Liver (tissue), 9 donors: Measurements from ENCODE around the gene CAPRIN2. TPM values are rescaled to one million over a fixed set of nuclear protein-coding genes. Genes with fewer than 3 reads are reported as not detected.

Experiments
- DNase-seq: peaks from one replicate; pipeline ENCODE4 v3.0.0-alpha.2; 2017; ENCODE audit warnings: low spot score
- H3K27ac ChIP-seq, 2 donors: one replicate each; pipeline ENCODE4 v1.7.0; 2013; ENCODE audit warnings: inconsistent platforms in 2 of 2, low read length in 2 of 2, control low read depth in 1 of 2, low read depth in 1 of 2, mild to moderate bottlenecking in 1 of 2
- H3K27me3 ChIP-seq, 4 donors: one replicate each; pipeline versions ENCODE4 v1.6.1 to v1.7.0; 2013; ENCODE audit warnings: low read length in 3 of 4, inconsistent platforms in 1 of 4, mild to moderate bottlenecking in 1 of 4, moderate library complexity in 1 of 4; ENCODE audit not compliant: control insufficient read depth in 4 of 4, insufficient read depth in 4 of 4
- H3K36me3 ChIP-seq, 4 donors: one replicate each; pipeline versions ENCODE4 v1.6.1 to v1.7.0; 2013; ENCODE audit warnings: low read length in 3 of 4, mild to moderate bottlenecking in 3 of 4, low read depth in 1 of 4, moderate library complexity in 1 of 4; ENCODE audit not compliant: control insufficient read depth in 4 of 4, insufficient read depth in 3 of 4
- H3K4me1 ChIP-seq, 4 donors: one replicate each; pipeline versions ENCODE4 v1.6.1 to v1.7.0; 2013; ENCODE audit warnings: low read length in 3 of 4, mild to moderate bottlenecking in 3 of 4, moderate library complexity in 1 of 4; ENCODE audit not compliant: control insufficient read depth in 4 of 4, insufficient read depth in 4 of 4
- H3K4me3 ChIP-seq, 3 donors: one replicate each; pipeline versions ENCODE4 v1.6.1 to v1.7.0; 2013; ENCODE audit warnings: low read length in 3 of 3, control low read depth in 1 of 3, low read depth in 1 of 3, mild to moderate bottlenecking in 1 of 3
- H3K9ac ChIP-seq, 2 donors: one replicate each; pipeline ENCODE4 v1.7.0; 2013; ENCODE audit warnings: low read length in 2 of 2, mild to moderate bottlenecking in 2 of 2, moderate library complexity in 2 of 2, control low read depth in 1 of 2, low read depth in 1 of 2
- H3K9me3 ChIP-seq, 4 donors: one replicate each; pipeline versions ENCODE4 v1.6.1 to v1.7.0; 2013; ENCODE audit warnings: low read length in 3 of 4; ENCODE audit not compliant: control insufficient read depth in 4 of 4
- EGR1 ChIP-seq, 2 donors: IDR thresholded peaks; 2 replicates each; pipeline ENCODE4 v1.6.1; 2016 to 2018; ENCODE audit warnings: antibody characterized with exemption in 2 of 2, low read depth in 2 of 2
- FOXA1 ChIP-seq: IDR thresholded peaks from 2 replicates; pipeline ENCODE4 v1.6.1; 2016; ENCODE audit warnings: antibody characterized with exemption
- FOXA2 ChIP-seq: IDR thresholded peaks from 2 replicates; pipeline ENCODE4 v1.6.1; 2016; ENCODE audit warnings: antibody characterized with exemption
- GABPA ChIP-seq, 2 donors: IDR thresholded peaks in 1 of 2; conservative IDR thresholded peaks in 1 of 2; 2 replicates each; pipeline ENCODE4 v1.6.1; 2016; ENCODE audit warnings: antibody characterized with exemption in 2 of 2, mild to moderate bottlenecking in 1 of 2, moderate library complexity in 1 of 2
- HNF4A ChIP-seq, 2 donors: conservative IDR thresholded peaks; 2 replicates each; pipeline ENCODE4 v1.6.1; 2016; ENCODE audit warnings: antibody characterized with exemption in 2 of 2, mild to moderate bottlenecking in 2 of 2
- HNF4G ChIP-seq: IDR thresholded peaks from 2 replicates; pipeline ENCODE4 v1.6.1; 2016; ENCODE audit warnings: antibody characterized with exemption
- NR2F2 ChIP-seq: IDR thresholded peaks from 2 replicates; pipeline ENCODE4 v1.6.1; 2016; ENCODE audit warnings: antibody characterized with exemption
- RAD21 ChIP-seq, 2 donors: IDR thresholded peaks; 2 replicates each; pipeline ENCODE4 v1.6.1; 2016; ENCODE audit warnings: antibody characterized with exemption in 2 of 2, mild to moderate bottlenecking in 2 of 2
- RXRA ChIP-seq, 2 donors: IDR thresholded peaks; 2 replicates each; pipeline ENCODE4 v1.6.1; 2017 to 2018; ENCODE audit warnings: antibody characterized with exemption in 2 of 2, mild to moderate bottlenecking in 1 of 2
- TAF1 ChIP-seq: conservative IDR thresholded peaks from 2 replicates; pipeline ENCODE4 v1.6.1; 2016; ENCODE audit warnings: antibody characterized with exemption, mild to moderate bottlenecking
- WGBS: extraction: QIAGEN DNeasy Blood & Tissue Kit; methylation state at CpG from one replicate; pipeline ENCODE4 v1.1.7; 2013; 5-methylcytosine and 5-hydroxymethylcytosine counted together
- polyA plus RNA-seq, 2 donors: library from polyadenylated mRNA; stranded (reverse) in 1 of 2; unstranded in 1 of 2; fragments of 200-250 nt in 1 of 2; fragments of >200 nt in 1 of 2; fragmentation: Nextera tagmentation in 1 of 2; extraction: Ambion mirVana in 1 of 2; gene quantifications; one replicate each; pipeline versions ENCODE4 v1.2.1 to v1.2.3, GENCODE V29; 2013 to 2015
- total RNA-seq, 2 donors: library from RNA; depleted of rRNA; stranded (reverse); fragments of >200 nt; gene quantifications; one replicate each; pipeline ENCODE4 v1.2.3, GENCODE V29; 2014
- TF ChIP-seq, protein P1 (sequence below): IDR thresholded peaks from 2 replicates; pipeline ENCODE4 v1.6.1; 2016; ENCODE audit warnings: antibody characterized with exemption
- TF ChIP-seq, protein P2 (sequence below): IDR thresholded peaks from 2 replicates; pipeline ENCODE4 v1.6.1; 2016; ENCODE audit warnings: antibody characterized with exemption, mild to moderate bottlenecking
- TF ChIP-seq, protein P3 (sequence below): fragments of 150-350 bp; IDR thresholded peaks from 2 replicates; pipeline ENCODE4 v1.5.1; 2017; ENCODE audit warnings: improper control_type of control experiment, low read depth, low read length; ENCODE audit not compliant: missing input control
- TF ChIP-seq, protein P4 (sequence below): IDR thresholded peaks from 2 replicates; pipeline ENCODE4 v1.6.1; 2016; ENCODE audit warnings: antibody characterized with exemption
- TF ChIP-seq, protein P5 (sequence below): IDR thresholded peaks from 2 replicates; pipeline ENCODE4 v1.6.1; 2016; ENCODE audit warnings: antibody characterized with exemption
- donor health status: healthy.
- donor health status: healthy.
- donor health status: healthy.
- donor health status: healthy.
- donor health status: healthy.

The CAPRIN2 gene
- total and polyA plus RNA-seq, 4 donors: 4.6 to 14.8 (median 9.4) TPM

DNA sequence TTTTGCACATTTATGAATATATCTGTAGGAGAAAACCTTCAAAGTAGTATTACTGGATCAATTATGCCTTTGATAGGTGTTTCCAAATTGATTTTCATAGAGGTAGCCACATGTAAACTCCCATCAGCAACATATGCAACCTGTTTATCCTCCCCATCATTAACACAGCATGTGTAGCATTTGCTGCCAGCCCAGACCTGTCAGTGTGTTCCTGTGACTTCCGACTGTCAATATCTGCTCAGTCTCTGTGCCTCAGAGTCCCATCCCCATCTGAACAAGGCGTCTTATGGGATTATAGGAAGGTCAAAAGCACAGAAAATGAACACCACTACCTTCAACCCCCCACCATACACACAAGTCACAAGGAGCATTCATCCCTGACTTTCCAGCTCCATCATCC is 9.5 kb upstream of the CAPRIN2 start:
- H3K27ac ChIP-seq: no peak overlapping the region
- no peaks in the 10 kb centered on the region for H3K9me3 ChIP-seq
- no peak overlapping the region for H3K9ac ChIP-seq
- no peaks in the 10 kb centered on the region for H3K36me3 ChIP-seq
- H3K27me3 ChIP-seq: no peaks in the 10 kb centered on the region
- H3K4me1 ChIP-seq: no peaks in the 10 kb centered on the region
- no peak overlapping the region for H3K4me3 ChIP-seq
- TF ChIP-seq RXRA (IDR thresholded peaks at IDR 0.05) (no peak), RAD21 (IDR thresholded peaks at IDR 0.05) (no peak), FOXA2 (no peak), HNF4G (no peak)
- TF ChIP-seq, protein P1, sequence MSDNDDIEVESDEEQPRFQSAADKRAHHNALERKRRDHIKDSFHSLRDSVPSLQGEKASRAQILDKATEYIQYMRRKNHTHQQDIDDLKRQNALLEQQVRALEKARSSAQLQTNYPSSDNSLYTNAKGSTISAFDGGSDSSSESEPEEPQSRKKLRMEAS: no peak
- TF ChIP-seq, protein P2, sequence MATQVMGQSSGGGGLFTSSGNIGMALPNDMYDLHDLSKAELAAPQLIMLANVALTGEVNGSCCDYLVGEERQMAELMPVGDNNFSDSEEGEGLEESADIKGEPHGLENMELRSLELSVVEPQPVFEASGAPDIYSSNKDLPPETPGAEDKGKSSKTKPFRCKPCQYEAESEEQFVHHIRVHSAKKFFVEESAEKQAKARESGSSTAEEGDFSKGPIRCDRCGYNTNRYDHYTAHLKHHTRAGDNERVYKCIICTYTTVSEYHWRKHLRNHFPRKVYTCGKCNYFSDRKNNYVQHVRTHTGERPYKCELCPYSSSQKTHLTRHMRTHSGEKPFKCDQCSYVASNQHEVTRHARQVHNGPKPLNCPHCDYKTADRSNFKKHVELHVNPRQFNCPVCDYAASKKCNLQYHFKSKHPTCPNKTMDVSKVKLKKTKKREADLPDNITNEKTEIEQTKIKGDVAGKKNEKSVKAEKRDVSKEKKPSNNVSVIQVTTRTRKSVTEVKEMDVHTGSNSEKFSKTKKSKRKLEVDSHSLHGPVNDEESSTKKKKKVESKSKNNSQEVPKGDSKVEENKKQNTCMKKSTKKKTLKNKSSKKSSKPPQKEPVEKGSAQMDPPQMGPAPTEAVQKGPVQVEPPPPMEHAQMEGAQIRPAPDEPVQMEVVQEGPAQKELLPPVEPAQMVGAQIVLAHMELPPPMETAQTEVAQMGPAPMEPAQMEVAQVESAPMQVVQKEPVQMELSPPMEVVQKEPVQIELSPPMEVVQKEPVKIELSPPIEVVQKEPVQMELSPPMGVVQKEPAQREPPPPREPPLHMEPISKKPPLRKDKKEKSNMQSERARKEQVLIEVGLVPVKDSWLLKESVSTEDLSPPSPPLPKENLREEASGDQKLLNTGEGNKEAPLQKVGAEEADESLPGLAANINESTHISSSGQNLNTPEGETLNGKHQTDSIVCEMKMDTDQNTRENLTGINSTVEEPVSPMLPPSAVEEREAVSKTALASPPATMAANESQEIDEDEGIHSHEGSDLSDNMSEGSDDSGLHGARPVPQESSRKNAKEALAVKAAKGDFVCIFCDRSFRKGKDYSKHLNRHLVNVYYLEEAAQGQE: no peak
- WGBS: 72% methylated on average over 2 of the region's 2 CpGs
- DNase-seq: no peak

DNA sequence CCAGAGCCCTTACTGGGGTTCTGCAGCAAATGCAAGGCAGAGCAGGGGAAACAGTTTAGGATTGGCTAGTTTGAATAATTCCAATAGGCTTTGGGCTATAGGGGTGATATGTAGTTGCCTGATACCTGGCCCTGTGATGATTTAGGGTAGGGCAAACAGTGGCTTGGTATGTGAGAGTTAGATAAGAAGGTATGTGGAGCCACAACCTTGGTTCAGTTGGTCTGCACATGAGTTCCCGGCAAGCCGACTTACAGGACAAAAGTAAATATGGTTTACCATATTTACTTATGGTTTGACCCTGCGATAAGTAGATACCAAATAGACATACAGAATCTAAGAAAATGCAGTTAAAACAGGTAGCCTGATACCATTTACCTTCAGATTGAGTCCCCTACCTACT is 8.3 kb upstream of the CAPRIN2 start:
- DNase-seq: no peak
- H3K4me1 ChIP-seq: no peaks in the 10 kb centered on the region

More for the DNA sequence above, 8.3 kb upstream of the CAPRIN2 start:
- Histone ChIP-seq H3K4me3 (no peak overlapping the region), H3K27ac (no peak overlapping the region), H3K9me3 (no peaks in the 10 kb centered on the region), H3K9ac (no peak overlapping the region), H3K27me3 (no peaks in the 10 kb centered on the region), H3K36me3 (no peaks in the 10 kb centered on the region)
- TF ChIP-seq EGR1 (IDR thresholded peaks at IDR 0.05; ENCODE audit: low read depth in 2 of 2) (no peak), FOXA1 (no peak), RXRA (IDR thresholded peaks at IDR 0.05) (no peak), GABPA (IDR thresholded peaks at IDR 0.05 in 1 of 2, conservative IDR thresholded peaks at IDR 0.05 in 1 of 2) (no peak), FOXA2 (no peak), TAF1 (no peak), HNF4A (conservative IDR thresholded peaks at IDR 0.05) (no peak), HNF4G (no peak), RAD21 (IDR thresholded peaks at IDR 0.05) (no peak), NR2F2 (no peak)
- TF ChIP-seq, protein P3, sequence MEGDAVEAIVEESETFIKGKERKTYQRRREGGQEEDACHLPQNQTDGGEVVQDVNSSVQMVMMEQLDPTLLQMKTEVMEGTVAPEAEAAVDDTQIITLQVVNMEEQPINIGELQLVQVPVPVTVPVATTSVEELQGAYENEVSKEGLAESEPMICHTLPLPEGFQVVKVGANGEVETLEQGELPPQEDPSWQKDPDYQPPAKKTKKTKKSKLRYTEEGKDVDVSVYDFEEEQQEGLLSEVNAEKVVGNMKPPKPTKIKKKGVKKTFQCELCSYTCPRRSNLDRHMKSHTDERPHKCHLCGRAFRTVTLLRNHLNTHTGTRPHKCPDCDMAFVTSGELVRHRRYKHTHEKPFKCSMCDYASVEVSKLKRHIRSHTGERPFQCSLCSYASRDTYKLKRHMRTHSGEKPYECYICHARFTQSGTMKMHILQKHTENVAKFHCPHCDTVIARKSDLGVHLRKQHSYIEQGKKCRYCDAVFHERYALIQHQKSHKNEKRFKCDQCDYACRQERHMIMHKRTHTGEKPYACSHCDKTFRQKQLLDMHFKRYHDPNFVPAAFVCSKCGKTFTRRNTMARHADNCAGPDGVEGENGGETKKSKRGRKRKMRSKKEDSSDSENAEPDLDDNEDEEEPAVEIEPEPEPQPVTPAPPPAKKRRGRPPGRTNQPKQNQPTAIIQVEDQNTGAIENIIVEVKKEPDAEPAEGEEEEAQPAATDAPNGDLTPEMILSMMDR: no peak
- TF ChIP-seq, protein P4, sequence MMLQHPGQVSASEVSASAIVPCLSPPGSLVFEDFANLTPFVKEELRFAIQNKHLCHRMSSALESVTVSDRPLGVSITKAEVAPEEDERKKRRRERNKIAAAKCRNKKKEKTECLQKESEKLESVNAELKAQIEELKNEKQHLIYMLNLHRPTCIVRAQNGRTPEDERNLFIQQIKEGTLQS: no peak
- TF ChIP-seq, protein P2: no peak
- TF ChIP-seq, protein P5, sequence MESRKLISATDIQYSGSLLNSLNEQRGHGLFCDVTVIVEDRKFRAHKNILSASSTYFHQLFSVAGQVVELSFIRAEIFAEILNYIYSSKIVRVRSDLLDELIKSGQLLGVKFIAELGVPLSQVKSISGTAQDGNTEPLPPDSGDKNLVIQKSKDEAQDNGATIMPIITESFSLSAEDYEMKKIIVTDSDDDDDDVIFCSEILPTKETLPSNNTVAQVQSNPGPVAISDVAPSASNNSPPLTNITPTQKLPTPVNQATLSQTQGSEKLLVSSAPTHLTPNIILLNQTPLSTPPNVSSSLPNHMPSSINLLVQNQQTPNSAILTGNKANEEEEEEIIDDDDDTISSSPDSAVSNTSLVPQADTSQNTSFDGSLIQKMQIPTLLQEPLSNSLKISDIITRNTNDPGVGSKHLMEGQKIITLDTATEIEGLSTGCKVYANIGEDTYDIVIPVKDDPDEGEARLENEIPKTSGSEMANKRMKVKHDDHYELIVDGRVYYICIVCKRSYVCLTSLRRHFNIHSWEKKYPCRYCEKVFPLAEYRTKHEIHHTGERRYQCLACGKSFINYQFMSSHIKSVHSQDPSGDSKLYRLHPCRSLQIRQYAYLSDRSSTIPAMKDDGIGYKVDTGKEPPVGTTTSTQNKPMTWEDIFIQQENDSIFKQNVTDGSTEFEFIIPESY: no peak
- WGBS: 58% methylated on average over 3 of the region's 3 CpGs
